K562 (cell line): ENCODE measurements around the gene G6PC1. TPM values are rescaled to one million over a fixed set of nuclear protein-coding genes. Genes with fewer than 3 reads are reported as not detected.

Experiments used
- AFF1 ChIP-seq, 2 experiments: fragments of 450-650 bp; IDR thresholded peaks; 2 replicates each; pipeline ENCODE4 v1.6.1; 2018; ENCODE audit warnings: mild to moderate bottlenecking in 2 of 2, low read depth in 1 of 2; ENCODE audit not compliant: partially characterized antibody in 2 of 2
- ELF4 ChIP-seq: fragments of 450-650 bp; formaldehyde crosslinking; IDR thresholded peaks from 2 replicates; pipeline ENCODE4 v1.4.0; 2022; ENCODE audit warnings: missing genetic modification characterization
- GABPA ChIP-seq: fragments of 200-800 bp; sonication (Bioruptor generic); conservative IDR thresholded peaks from 2 replicates; pipeline ENCODE4 v1.6.1; 2016; ENCODE audit warnings: low read depth, missing genetic modification characterization, missing compliant biosample characterization
- GABPB2 ChIP-seq: fragments of 250-450 bp; sonication (Bioruptor Pico); conservative IDR thresholded peaks from 2 replicates; pipeline ENCODE4 v1.5.1; 2021; ENCODE audit warnings: mild to moderate bottlenecking
- HDAC1 ChIP-seq, 2 experiments: fragments of 450-650 bp; IDR thresholded peaks; 2 replicates each; pipeline ENCODE4 v1.6.1; 2016 to 2017; ENCODE audit warnings: inconsistent platforms in 1 of 2, mild to moderate bottlenecking in 1 of 2, moderate library complexity in 1 of 2
- KDM1A ChIP-seq, 2 experiments: fragments of 450-650 bp; IDR thresholded peaks; 2 replicates each; pipeline ENCODE4 v1.6.1; 2016; ENCODE audit warnings: mild to moderate bottlenecking in 2 of 2
- MAZ ChIP-seq, 2 experiments: fragments of 450-650 bp in 1 of 2; sonication (generic) in 1 of 2; formaldehyde crosslinking; IDR thresholded peaks in 1 of 2; conservative IDR thresholded peaks in 1 of 2; 2 replicates each; pipeline versions ENCODE4 v1.4.0 to v1.5.0; 2020; ENCODE audit warnings: mild to moderate bottlenecking in 1 of 2, missing genetic modification reagents in 1 of 2
- MLLT1 ChIP-seq, 2 experiments: fragments of 450-650 bp; IDR thresholded peaks; 2 replicates each; pipeline ENCODE4 v1.6.1; 2016
- NFXL1 ChIP-seq: fragments of 450-650 bp; formaldehyde crosslinking; IDR thresholded peaks from 2 replicates; pipeline ENCODE4 v1.4.0; 2021; ENCODE audit warnings: mild to moderate bottlenecking
- NR4A1 ChIP-seq, 2 experiments: fragments of 250-450 bp in 1 of 2; fragments of 450-650 bp in 1 of 2; sonication (Bioruptor Pico) in 1 of 2; IDR thresholded peaks; 2 replicates each; pipeline versions ENCODE4 v1.4.0 to v1.6.1; 2016 to 2020; ENCODE audit warnings: mild to moderate bottlenecking in 2 of 2, missing compliant biosample characterization in 1 of 2, missing genetic modification characterization in 1 of 2, moderate library complexity in 1 of 2
- PCBP2 ChIP-seq: fragments of 200-400 bp; formaldehyde crosslinking; IDR thresholded peaks from 2 replicates; pipeline ENCODE4 v1.6.1; 2018; ENCODE audit warnings: low read length, low read depth, mild to moderate bottlenecking, moderate library complexity; ENCODE audit not compliant: poor library complexity, severe bottlenecking
- WHSC1 ChIP-seq: IDR thresholded peaks from one replicate; pipeline ENCODE4 v1.6.1; 2012; ENCODE audit warnings: low read length, control low read depth, inconsistent platforms
- ZKSCAN3 ChIP-seq: fragments of 250-450 bp; sonication (Bioruptor Pico); IDR thresholded peaks from 2 replicates; pipeline ENCODE4 v1.4.0; 2020
- ZNF436 ChIP-seq: fragments of 250-450, 450-650 bp; sonication (Bioruptor Pico); formaldehyde crosslinking; IDR thresholded peaks from 2 replicates; pipeline ENCODE4 v1.7.0; 2020; ENCODE audit warnings: mild to moderate bottlenecking
- ZNF507 ChIP-seq: conservative IDR thresholded peaks from 2 replicates; pipeline ENCODE4 v1.6.1; 2017; ENCODE audit warnings: missing genetic modification characterization, missing compliant biosample characterization
- ZNF668 ChIP-seq: fragments of 250-450 bp; sonication (Bioruptor Pico); IDR thresholded peaks from 2 replicates; pipeline ENCODE4 v1.8.0; 2022; ENCODE audit warnings: mild to moderate bottlenecking, inconsistent platforms
- polyA plus RNA-seq, 8 experiments: library from polyadenylated mRNA; depleted of rRNA in 4 of 8; stranded (reverse) in 5 of 8; unstranded in 3 of 8; fragments of >200 nt; fragmentation: Nextera tagmentation in 2 of 8; fragmentation: Illumina TruSeq in 1 of 8; extraction: Ambion mirVana in 2 of 8; extraction: Trizol in 1 of 8; gene quantifications; 2 replicates each; pipeline versions ENCODE4 v1.2.1 to v1.2.3, GENCODE V29; 2011 to 2014; ENCODE audit warnings: inconsistent platforms in 1 of 8, missing spikeins in 1 of 8
- total RNA-seq, 7 experiments: library from RNA; depleted of rRNA in 6 of 7; stranded (reverse); fragments of >200 nt in 6 of 7; fragmentation: Illumina TruSeq in 2 of 7; extraction: Trizol in 2 of 7; gene quantifications; 2 replicates each; pipeline versions ENCODE4 v1.2.1 to v1.2.3, GENCODE V29; 2011 to 2021; ENCODE audit warnings: low replicate concordance in 1 of 7
- TF ChIP-seq, protein P1 (sequence below): fragments of 250-450 bp; sonication (Bioruptor Pico); IDR thresholded peaks from 2 replicates; pipeline ENCODE4 v1.4.0; 2020; ENCODE audit warnings: mild to moderate bottlenecking
- TF ChIP-seq, protein P2 (sequence below): fragments of 450-650 bp; formaldehyde crosslinking; IDR thresholded peaks from 2 replicates; pipeline ENCODE4 v1.4.0; 2020; ENCODE audit warnings: mild to moderate bottlenecking, moderate library complexity

G6PC1 gene
- total and polyA plus RNA-seq, 9 of the 15 experiments (the other 6 are each of a cell fraction or from before 2014, with no cell fraction given) = not detected

- TF ChIP-seq, protein P1, sequence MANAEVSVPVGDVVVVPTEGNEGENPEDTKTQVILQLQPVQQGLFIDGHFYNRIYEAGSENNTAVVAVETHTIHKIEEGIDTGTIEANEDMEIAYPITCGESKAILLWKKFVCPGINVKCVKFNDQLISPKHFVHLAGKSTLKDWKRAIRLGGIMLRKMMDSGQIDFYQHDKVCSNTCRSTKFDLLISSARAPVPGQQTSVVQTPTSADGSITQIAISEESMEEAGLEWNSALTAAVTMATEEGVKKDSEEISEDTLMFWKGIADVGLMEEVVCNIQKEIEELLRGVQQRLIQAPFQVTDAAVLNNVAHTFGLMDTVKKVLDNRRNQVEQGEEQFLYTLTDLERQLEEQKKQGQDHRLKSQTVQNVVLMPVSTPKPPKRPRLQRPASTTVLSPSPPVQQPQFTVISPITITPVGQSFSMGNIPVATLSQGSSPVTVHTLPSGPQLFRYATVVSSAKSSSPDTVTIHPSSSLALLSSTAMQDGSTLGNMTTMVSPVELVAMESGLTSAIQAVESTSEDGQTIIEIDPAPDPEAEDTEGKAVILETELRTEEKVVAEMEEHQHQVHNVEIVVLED (CRISPR knock-in tag) = no peak
- TF ChIP-seq MAZ (CRISPR knock-in tag; conservative IDR thresholded peaks at IDR 0.05 in 1 of 2, IDR thresholded peaks at IDR 0.05 in 1 of 2) (peak in 1 of 2 experiments; percentile 66; a peak in 2 of 4 replicates), ZNF507 (no peak), NR4A1 (CRISPR knock-in tag; IDR thresholded peaks at IDR 0.05) (no peak), NR4A1 (tag; IDR thresholded peaks at IDR 0.05) (peak; percentile 59; the same call in 1 of the 2 replicates), PCBP2 (no peak), ZNF668 (no peak), KDM1A (IDR thresholded peaks at IDR 0.05) (no peak; a peak in 2 of 4 replicates), WHSC1 (no peak), ZNF436 (CRISPR knock-in tag) (no peak), HDAC1 (IDR thresholded peaks at IDR 0.05) (peak in 1 of 2 experiments; percentile 69; a peak in 2 of 4 replicates), ELF4 (CRISPR knock-in tag) (no peak; the same call in 1 of the 2 replicates), NFXL1 (CRISPR knock-in tag) (no peak), MLLT1 (IDR thresholded peaks at IDR 0.05) (no peak), GABPA (no peak), GABPB2 (CRISPR knock-in tag) (no peak), AFF1 (IDR thresholded peaks at IDR 0.05; ENCODE audit: low read depth in 1 of 2, partially characterized antibody in 2 of 2) (peak in 1 of 2 experiments; percentile 56), ZKSCAN3 (no peak)
- TF ChIP-seq, protein P2, sequence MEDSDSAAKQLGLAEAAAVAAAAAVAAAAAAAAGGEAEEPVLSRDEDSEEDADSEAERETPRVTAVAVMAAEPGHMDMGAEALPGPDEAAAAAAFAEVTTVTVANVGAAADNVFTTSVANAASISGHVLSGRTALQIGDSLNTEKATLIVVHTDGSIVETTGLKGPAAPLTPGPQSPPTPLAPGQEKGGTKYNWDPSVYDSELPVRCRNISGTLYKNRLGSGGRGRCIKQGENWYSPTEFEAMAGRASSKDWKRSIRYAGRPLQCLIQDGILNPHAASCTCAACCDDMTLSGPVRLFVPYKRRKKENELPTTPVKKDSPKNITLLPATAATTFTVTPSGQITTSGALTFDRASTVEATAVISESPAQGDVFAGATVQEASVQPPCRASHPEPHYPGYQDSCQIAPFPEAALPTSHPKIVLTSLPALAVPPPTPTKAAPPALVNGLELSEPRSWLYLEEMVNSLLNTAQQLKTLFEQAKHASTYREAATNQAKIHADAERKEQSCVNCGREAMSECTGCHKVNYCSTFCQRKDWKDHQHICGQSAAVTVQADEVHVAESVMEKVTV (CRISPR knock-in tag) = peak; percentile 33; the same call in 1 of the 2 replicates
Observed at GRCh38 chr17:42928714-42929496, 28.3 kb downstream of the G6PC1 start (continued).
